Endothelial cell of coronary artery (primary cell): ENCODE data around the gene HMGCR. TPM values are rescaled to one million over a fixed set of nuclear protein-coding genes. Genes with fewer than 3 reads are reported as not detected.

Source experiments
- total RNA-seq: library from RNA; depleted of rRNA; stranded (reverse); fragments of >200 nt; gene quantifications from 2 replicates; pipeline ENCODE4 v1.2.3, GENCODE V29; 2014

Gene HMGCR
- total RNA-seq = 43.9 and 50.2 TPM in 2 replicates

GRCh38 chr5:75336615-75337336 lies at the start of gene HMGCR:
Gene HMGCR, plus strand, starts transcription at chr5:75337220. Its CDS starts 5,386 bp downstream, at chr5:75342606.

Other genes with a start within 250 kb of the HMGCR start
- gene ANKRD31, start 100.3 kb upstream of the HMGCR start, total RNA-seq = under 0.01 TPM in 1 of 2 replicates, not detected in the other
- gene CERT1, start 174.4 kb downstream of the HMGCR start, total RNA-seq = 10.2 and 17.1 TPM in 2 replicates
- gene POLK, start 174.7 kb downstream of the HMGCR start, total RNA-seq = 20.0 and 29.7 TPM in 2 replicates